ENCODE results near the gene HAPSTR1. TPM values are rescaled to one million over a fixed set of nuclear protein-coding genes. Genes with fewer than 3 reads are reported as not detected.

HAPSTR1 gene
- total and polyA plus RNA-seq, 2 of the 8 experiments (the other 6 are each of a cell fraction or from before 2014, with no cell fraction given) = 11.9 to 66.1 TPM

DNA sequence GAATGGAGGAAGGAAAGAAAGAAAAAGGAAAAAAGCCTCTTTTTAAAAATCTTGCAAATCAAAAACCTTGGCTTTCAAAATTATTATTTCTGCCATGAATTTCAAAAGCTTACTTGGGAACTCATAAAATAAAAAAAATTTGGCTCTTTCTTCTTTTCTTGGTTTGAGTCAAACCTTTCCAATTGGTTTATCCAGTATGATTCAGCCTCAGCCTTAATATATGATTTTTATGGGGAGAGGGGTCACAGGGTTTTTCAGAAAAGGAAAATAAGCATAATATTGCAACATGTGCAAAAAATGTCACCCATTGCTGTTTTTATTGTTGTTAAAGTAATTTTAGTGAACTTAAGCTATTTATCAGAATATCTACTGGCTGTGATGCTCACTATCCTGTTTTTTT is 31.2 kb upstream of the HAPSTR1 start:
- H3K79me2 ChIP-seq (ENCODE audit: control insufficient read depth in 1 of 2, insufficient read depth in 2 of 2, low read length in 2 of 2) = no peaks in the 10 kb centered on the region
- TF ChIP-seq SP1 (IDR thresholded peaks at IDR 0.05; ENCODE audit: low read depth, low read length) (no peak), NANOG (IDR thresholded peaks at IDR 0.05; ENCODE audit: insufficient read depth, low read depth, low read length, poor library complexity, severe bottlenecking) (no peak), GABPA (IDR thresholded peaks at IDR 0.05; ENCODE audit: borderline replicate concordance, insufficient read depth, low read length) (no peak), RAD21 (IDR thresholded peaks at IDR 0.05 in 1 of 2, conservative IDR thresholded peaks at IDR 0.05 in 1 of 2; ENCODE audit: low read depth in 2 of 2, low read length in 2 of 2) (no peak), SRF (IDR thresholded peaks at IDR 0.05; ENCODE audit: low read depth, low read length) (no peak), RFX5 (IDR thresholded peaks at IDR 0.05; ENCODE audit: borderline replicate concordance, low read depth, low read length) (no peak), HDAC2 (IDR thresholded peaks at IDR 0.05; ENCODE audit: borderline replicate concordance in 1 of 2, low read depth in 2 of 2, low read length in 2 of 2) (no peak), SIX5 (IDR thresholded peaks at IDR 0.05; ENCODE audit: low read depth, low read length) (no peak), ASH2L (IDR thresholded peaks at IDR 0.05; ENCODE audit: low read length) (no peak), TBP (IDR thresholded peaks at IDR 0.05; ENCODE audit: low read depth, low read length) (no peak)
- TF ChIP-seq, protein P1, sequence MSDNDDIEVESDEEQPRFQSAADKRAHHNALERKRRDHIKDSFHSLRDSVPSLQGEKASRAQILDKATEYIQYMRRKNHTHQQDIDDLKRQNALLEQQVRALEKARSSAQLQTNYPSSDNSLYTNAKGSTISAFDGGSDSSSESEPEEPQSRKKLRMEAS (IDR thresholded peaks at IDR 0.05) = no peak
- TF ChIP-seq, protein P2, sequence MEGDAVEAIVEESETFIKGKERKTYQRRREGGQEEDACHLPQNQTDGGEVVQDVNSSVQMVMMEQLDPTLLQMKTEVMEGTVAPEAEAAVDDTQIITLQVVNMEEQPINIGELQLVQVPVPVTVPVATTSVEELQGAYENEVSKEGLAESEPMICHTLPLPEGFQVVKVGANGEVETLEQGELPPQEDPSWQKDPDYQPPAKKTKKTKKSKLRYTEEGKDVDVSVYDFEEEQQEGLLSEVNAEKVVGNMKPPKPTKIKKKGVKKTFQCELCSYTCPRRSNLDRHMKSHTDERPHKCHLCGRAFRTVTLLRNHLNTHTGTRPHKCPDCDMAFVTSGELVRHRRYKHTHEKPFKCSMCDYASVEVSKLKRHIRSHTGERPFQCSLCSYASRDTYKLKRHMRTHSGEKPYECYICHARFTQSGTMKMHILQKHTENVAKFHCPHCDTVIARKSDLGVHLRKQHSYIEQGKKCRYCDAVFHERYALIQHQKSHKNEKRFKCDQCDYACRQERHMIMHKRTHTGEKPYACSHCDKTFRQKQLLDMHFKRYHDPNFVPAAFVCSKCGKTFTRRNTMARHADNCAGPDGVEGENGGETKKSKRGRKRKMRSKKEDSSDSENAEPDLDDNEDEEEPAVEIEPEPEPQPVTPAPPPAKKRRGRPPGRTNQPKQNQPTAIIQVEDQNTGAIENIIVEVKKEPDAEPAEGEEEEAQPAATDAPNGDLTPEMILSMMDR (IDR thresholded peaks at IDR 0.05; ENCODE audit: control extremely low read depth in 1 of 3, insufficient read depth in 1 of 3, low read depth in 1 of 3, low read length in 3 of 3) = no peak

More for the DNA sequence above, 31.2 kb upstream of the HAPSTR1 start:
- no peak overlapping the region for H2AFZ ChIP-seq (ENCODE audit: low read length)
- H3K23me2 ChIP-seq (ENCODE audit: low read depth, low read length) = no peaks in the 10 kb centered on the region
- H3K18ac ChIP-seq (ENCODE audit: extremely low read depth, low read length) = no peak overlapping the region
- no peaks in the 10 kb centered on the region for H4K20me1 ChIP-seq (replicated peaks in 1 of 2; ENCODE audit: control insufficient read depth in 1 of 2, insufficient read depth in 2 of 2, low read length in 2 of 2)
- no peak overlapping the region for H4K5ac ChIP-seq (ENCODE audit: insufficient read length, low read depth, low read length)
- CTCF ChIA-PET (ENCODE audit: partially characterized antibody) = interaction anchor here (2.0 kb wide), 1 partner anchor 10 kb away, joined by 13 read pairs; no protein-coding TSS in a partner anchor
- no peak overlapping the region for H4K8ac ChIP-seq (ENCODE audit: extremely low read depth, insufficient read depth, low read length)
- no peak overlapping the region for H3K4me3 ChIP-seq (ENCODE audit: extremely low read depth in 1 of 4, insufficient read depth in 2 of 4, low read depth in 3 of 4, low read length in 4 of 4)
- no peak for FAIRE-seq
- no peak overlapping the region for H3K23ac ChIP-seq (ENCODE audit: insufficient read length)
- H2BK120ac ChIP-seq (replicated peaks; ENCODE audit: low read depth, low read length) = no peak overlapping the region
- no peaks in the 10 kb centered on the region for H3K79me1 ChIP-seq (ENCODE audit: low read depth, low read length)
- H3K14ac ChIP-seq (ENCODE audit: insufficient read length) = no peak overlapping the region
- no peak for DNase-seq (ENCODE audit: low read depth in 1 of 2, low spot score in 2 of 2)
- H3K9ac ChIP-seq (replicated peaks in 1 of 4; ENCODE audit: extremely low read depth in 1 of 4, low read depth in 3 of 4, low read length in 3 of 4) = no peak overlapping the region
- H3K4ac ChIP-seq (replicated peaks; ENCODE audit: insufficient read length, low read depth, low read length) = no peak overlapping the region
- H3K4me2 ChIP-seq (ENCODE audit: insufficient read depth in 1 of 2, low read depth in 2 of 2, low read length in 2 of 2) = no peak overlapping the region
- no peaks in the 10 kb centered on the region for H3K36me3 ChIP-seq (ENCODE audit: control insufficient read depth in 2 of 4, insufficient read depth in 4 of 4, low read length in 3 of 4)
- no peak overlapping the region for H2BK5ac ChIP-seq (ENCODE audit: low read depth, low read length)
- no peak overlapping the region for H4K91ac ChIP-seq (replicated peaks; ENCODE audit: insufficient read length, low read length)
- H3K4me1 ChIP-seq (replicated peaks in 1 of 4; ENCODE audit: control insufficient read depth in 3 of 4, insufficient read depth in 4 of 4, low read length in 3 of 4) = no peaks in the 10 kb centered on the region
- no peak overlapping the region for H3K27ac ChIP-seq (ENCODE audit: low read depth, low read length)
- H2BK12ac ChIP-seq (ENCODE audit: low read depth, low read length) = no peak overlapping the region
- H3K27me3 ChIP-seq (replicated peaks in 1 of 4; ENCODE audit: control insufficient read depth in 3 of 4, extremely low read depth in 1 of 4, insufficient read depth in 3 of 4, low read length in 3 of 4) = no peaks in the 10 kb centered on the region
- H3K56ac ChIP-seq (replicated peaks; ENCODE audit: insufficient read length, low read depth, low read length) = no peak overlapping the region
- POLR2A ChIA-PET (ENCODE audit: partially characterized antibody) = no interaction called here
- H2AK5ac ChIP-seq (ENCODE audit: low read depth, low read length) = no peak overlapping the region
- H2BK15ac ChIP-seq (ENCODE audit: low read length) = no peak overlapping the region
- no peaks in the 10 kb centered on the region; a peak in 1 of 4 replicates for H3K9me3 ChIP-seq (ENCODE audit: insufficient read depth in 2 of 2, low read depth in 1 of 2, low read length in 1 of 2)
- no peak overlapping the region for H2BK20ac ChIP-seq (ENCODE audit: low read length)

All from H1 (cell line).